K562 (cell line): ENCODE results near the gene TMEM53. TPM values are rescaled to one million over a fixed set of nuclear protein-coding genes. Genes with fewer than 3 reads are reported as not detected.
A peak's percentile ranks its signal among the peaks of the same experiment; 100 is the strongest.

ENCODE experiments used
- BCOR ChIP-seq: fragments of 450-650 bp; IDR thresholded peaks from 2 replicates; pipeline ENCODE4 v1.6.1; 2016
- CXXC5 ChIP-seq: fragments of 250-450 bp; sonication (Bioruptor Pico); IDR thresholded peaks from 2 replicates; pipeline ENCODE4 v1.8.0; 2022; ENCODE audit warnings: inconsistent platforms, mild to moderate bottlenecking, moderate library complexity
- ERF ChIP-seq: fragments of 450-650 bp; formaldehyde crosslinking; IDR thresholded peaks from 2 replicates; pipeline ENCODE4 v1.4.0; 2020; ENCODE audit warnings: mild to moderate bottlenecking, mixed read lengths
- FOXP1 ChIP-seq: sonication (generic); formaldehyde crosslinking; IDR thresholded peaks from 2 replicates; pipeline ENCODE4 v1.8.0; 2022; ENCODE audit warnings: mild to moderate bottlenecking, missing genetic modification reagents
- GATAD2A ChIP-seq: fragments of 450-650 bp; IDR thresholded peaks from 2 replicates; pipeline ENCODE4 v1.6.1; 2017
- MTA2 ChIP-seq: fragments of 450-650 bp; IDR thresholded peaks from 2 replicates; pipeline ENCODE4 v1.6.1; 2016; ENCODE audit warnings: low read depth
- MTA3 ChIP-seq: fragments of 450-650 bp; formaldehyde crosslinking; IDR thresholded peaks from 2 replicates; pipeline ENCODE4 v1.6.1; 2017; ENCODE audit warnings: mild to moderate bottlenecking, borderline replicate concordance
- MYBL2 ChIP-seq, 2 experiments: fragments of 450-650 bp in 1 of 2; sonication (generic) in 1 of 2; formaldehyde crosslinking in 1 of 2; IDR thresholded peaks; 2 replicates each; pipeline versions ENCODE4 v1.6.1 to v1.8.1; 2017 to 2022; ENCODE audit warnings: borderline replicate concordance in 1 of 2, inconsistent platforms in 1 of 2, low read depth in 1 of 2, mild to moderate bottlenecking in 1 of 2, missing genetic modification reagents in 1 of 2, moderate library complexity in 1 of 2
- NCOA1 ChIP-seq: fragments of 450-650 bp; IDR thresholded peaks from 2 replicates; pipeline ENCODE4 v1.6.1; 2016; ENCODE audit warnings: low read depth
- POLR3G ChIP-seq: IDR thresholded peaks from 2 replicates; pipeline ENCODE4 v1.6.1; 2011; ENCODE audit not compliant: insufficient read length, insufficient replicate concordance; ENCODE audit errors: extremely low read depth
- RUNX1 ChIP-seq: sonication (generic); IDR thresholded peaks from 2 replicates; pipeline ENCODE4 v1.6.1; 2016; ENCODE audit warnings: antibody characterized with exemption, low read depth
- SMARCC2 ChIP-seq: fragments of 450-650 bp; IDR thresholded peaks from 2 replicates; pipeline ENCODE4 v1.6.1; 2017; ENCODE audit warnings: antibody characterized with exemption, moderate library complexity, mild to moderate bottlenecking, low read depth
- SMARCE1 ChIP-seq: fragments of 450-650 bp; IDR thresholded peaks from 2 replicates; pipeline ENCODE4 v1.7.1; 2016; ENCODE audit warnings: mild to moderate bottlenecking
- TEAD1 ChIP-seq, 2 experiments: fragments of 450-650 bp in 1 of 2; sonication (generic) in 1 of 2; formaldehyde crosslinking; IDR thresholded peaks; 2 replicates each; pipeline versions ENCODE4 v1.4.0 to v1.8.0; 2020 to 2022; ENCODE audit warnings: mild to moderate bottlenecking in 2 of 2, missing genetic modification reagents in 1 of 2
- ZEB2 ChIP-seq: fragments of 450-650 bp; IDR thresholded peaks from 2 replicates; pipeline ENCODE4 v1.6.1; 2016
- ZNF133 ChIP-seq: fragments of 250-450 bp; sonication (Bioruptor Pico); IDR thresholded peaks from 2 replicates; pipeline ENCODE4 v1.4.0; 2020; ENCODE audit warnings: mild to moderate bottlenecking
- ZNF830 ChIP-seq: fragments of 250-450 bp; sonication (Bioruptor Pico); IDR thresholded peaks from 2 replicates; pipeline ENCODE4 v1.5.0; 2021; ENCODE audit warnings: mild to moderate bottlenecking
- polyA plus RNA-seq, 8 experiments: library from polyadenylated mRNA; depleted of rRNA in 4 of 8; stranded (reverse) in 5 of 8; unstranded in 3 of 8; fragments of >200 nt; fragmentation: Nextera tagmentation in 2 of 8; fragmentation: Illumina TruSeq in 1 of 8; extraction: Ambion mirVana in 2 of 8; extraction: Trizol in 1 of 8; gene quantifications; 2 replicates each; pipeline versions ENCODE4 v1.2.1 to v1.2.3, GENCODE V29; 2011 to 2014; ENCODE audit warnings: inconsistent platforms in 1 of 8, missing spikeins in 1 of 8
- total RNA-seq, 7 experiments: library from RNA; depleted of rRNA in 6 of 7; stranded (reverse); fragments of >200 nt in 6 of 7; fragmentation: Illumina TruSeq in 2 of 7; extraction: Trizol in 2 of 7; gene quantifications; 2 replicates each; pipeline versions ENCODE4 v1.2.1 to v1.2.3, GENCODE V29; 2011 to 2021; ENCODE audit warnings: low replicate concordance in 1 of 7
- TF ChIP-seq, protein P1 (sequence below), 2 experiments: fragments of 450-650 bp; IDR thresholded peaks; 2 replicates each; pipeline ENCODE4 v1.6.1; 2016
- TF ChIP-seq, protein P2 (sequence below): sonication (generic); IDR thresholded peaks from 2 replicates; pipeline ENCODE4 v1.6.1; 2016
- TF ChIP-seq, protein P3 (sequence below): sonication (generic); formaldehyde crosslinking; IDR thresholded peaks from 2 replicates; pipeline ENCODE4 v1.8.0; 2022; ENCODE audit warnings: mild to moderate bottlenecking, missing genetic modification reagents
- TF ChIP-seq, protein P4 (sequence below), 2 experiments: fragments of 250-450 bp in 1 of 2; fragments of 450-650 bp in 1 of 2; sonication (Bioruptor Pico) in 1 of 2; IDR thresholded peaks; 2 replicates each; pipeline versions ENCODE4 v1.6.1 to v1.8.0; 2016 to 2021; ENCODE audit warnings: mild to moderate bottlenecking in 2 of 2, moderate library complexity in 2 of 2, missing compliant biosample characterization in 1 of 2, missing genetic modification characterization in 1 of 2

Gene TMEM53
- total and polyA plus RNA-seq, 9 of the 15 experiments (the other 6 are each of a cell fraction or from before 2014, with no cell fraction given): 0.23 to 3.7 (median 2.0) TPM

DNA sequence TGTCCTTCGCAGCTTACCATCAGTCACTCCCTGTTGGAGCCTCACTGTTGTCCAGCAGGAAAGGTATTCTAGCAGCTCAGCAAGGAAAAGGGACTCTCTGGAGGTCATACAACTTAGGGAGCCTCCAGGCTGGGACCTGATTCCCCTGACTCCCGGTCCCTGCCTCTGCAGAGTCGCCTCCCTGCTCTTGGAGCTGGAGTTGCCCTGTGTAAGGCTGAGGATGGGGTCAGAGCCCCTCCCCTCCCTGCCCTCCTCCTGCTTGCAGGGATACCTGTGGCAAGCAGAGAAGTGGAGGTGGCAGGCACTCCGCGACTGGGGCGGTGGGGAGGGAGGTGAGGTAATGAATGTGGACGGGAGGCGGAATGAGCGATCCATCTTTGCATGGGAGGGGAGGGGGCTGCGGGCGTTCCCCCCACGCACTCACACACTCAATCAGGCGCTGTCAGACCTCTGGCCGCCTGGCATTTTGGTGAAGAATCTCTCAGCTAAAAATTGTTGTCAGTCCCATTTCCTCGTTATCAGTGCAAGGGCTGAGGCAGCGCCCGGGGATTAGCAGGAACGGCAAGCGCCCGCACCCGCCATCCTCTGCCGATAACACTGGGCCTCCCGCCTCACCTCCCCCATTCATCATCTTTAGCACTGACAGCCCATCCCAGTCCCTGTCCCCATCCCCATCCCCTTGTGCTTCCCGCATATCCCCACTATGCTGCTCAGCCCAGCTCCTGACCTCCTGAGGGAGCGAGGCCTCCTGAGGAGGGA, 64.3 kb downstream of the TMEM53 start (continued):
- TF ChIP-seq MYBL2 (IDR thresholded peaks at IDR 0.05; ENCODE audit: low read depth): no peak
- TF ChIP-seq MYBL2 (CRISPR knock-in tag; IDR thresholded peaks at IDR 0.05; ENCODE audit: borderline replicate concordance): no peak
- TF ChIP-seq CXXC5 (CRISPR knock-in tag): peak; percentile 98
- TF ChIP-seq SMARCC2: 0 out of 2 replicates have a peak, but pooled peaks have one; percentile 37
- TF ChIP-seq FOXP1: peak; percentile 26; the same call in 1 of the 2 replicates
- peak; percentile 72 for TF ChIP-seq BCOR
- peak in 1 of 2 experiments; percentile 81; a peak in 1 of 4 replicates for TF ChIP-seq TEAD1 (CRISPR knock-in tag; IDR thresholded peaks at IDR 0.05)
- no peak for TF ChIP-seq GATAD2A
- TF ChIP-seq ZEB2: peak; percentile 79
- 0 out of 2 replicates have a peak, but pooled peaks have one; percentile 25 for TF ChIP-seq MTA3
- peak; percentile 78; the same call in 1 of the 2 replicates for TF ChIP-seq SMARCE1
- TF ChIP-seq, protein P1, sequence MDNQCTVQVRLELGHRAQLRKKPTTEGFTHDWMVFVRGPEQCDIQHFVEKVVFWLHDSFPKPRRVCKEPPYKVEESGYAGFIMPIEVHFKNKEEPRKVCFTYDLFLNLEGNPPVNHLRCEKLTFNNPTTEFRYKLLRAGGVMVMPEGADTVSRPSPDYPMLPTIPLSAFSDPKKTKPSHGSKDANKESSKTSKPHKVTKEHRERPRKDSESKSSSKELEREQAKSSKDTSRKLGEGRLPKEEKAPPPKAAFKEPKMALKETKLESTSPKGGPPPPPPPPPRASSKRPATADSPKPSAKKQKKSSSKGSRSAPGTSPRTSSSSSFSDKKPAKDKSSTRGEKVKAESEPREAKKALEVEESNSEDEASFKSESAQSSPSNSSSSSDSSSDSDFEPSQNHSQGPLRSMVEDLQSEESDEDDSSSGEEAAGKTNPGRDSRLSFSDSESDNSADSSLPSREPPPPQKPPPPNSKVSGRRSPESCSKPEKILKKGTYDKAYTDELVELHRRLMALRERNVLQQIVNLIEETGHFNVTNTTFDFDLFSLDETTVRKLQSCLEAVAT (IDR thresholded peaks at IDR 0.05): 0 out of 4 replicates have a peak, but pooled peaks have one; percentile 16
- no peak for TF ChIP-seq MTA2
- TF ChIP-seq, protein P2, sequence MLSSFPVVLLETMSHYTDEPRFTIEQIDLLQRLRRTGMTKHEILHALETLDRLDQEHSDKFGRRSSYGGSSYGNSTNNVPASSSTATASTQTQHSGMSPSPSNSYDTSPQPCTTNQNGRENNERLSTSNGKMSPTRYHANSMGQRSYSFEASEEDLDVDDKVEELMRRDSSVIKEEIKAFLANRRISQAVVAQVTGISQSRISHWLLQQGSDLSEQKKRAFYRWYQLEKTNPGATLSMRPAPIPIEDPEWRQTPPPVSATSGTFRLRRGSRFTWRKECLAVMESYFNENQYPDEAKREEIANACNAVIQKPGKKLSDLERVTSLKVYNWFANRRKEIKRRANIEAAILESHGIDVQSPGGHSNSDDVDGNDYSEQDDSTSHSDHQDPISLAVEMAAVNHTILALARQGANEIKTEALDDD: 0 out of 2 replicates have a peak, but pooled peaks have one; percentile 25
- TF ChIP-seq ERF (CRISPR knock-in tag): no peak
- TF ChIP-seq, protein P3, sequence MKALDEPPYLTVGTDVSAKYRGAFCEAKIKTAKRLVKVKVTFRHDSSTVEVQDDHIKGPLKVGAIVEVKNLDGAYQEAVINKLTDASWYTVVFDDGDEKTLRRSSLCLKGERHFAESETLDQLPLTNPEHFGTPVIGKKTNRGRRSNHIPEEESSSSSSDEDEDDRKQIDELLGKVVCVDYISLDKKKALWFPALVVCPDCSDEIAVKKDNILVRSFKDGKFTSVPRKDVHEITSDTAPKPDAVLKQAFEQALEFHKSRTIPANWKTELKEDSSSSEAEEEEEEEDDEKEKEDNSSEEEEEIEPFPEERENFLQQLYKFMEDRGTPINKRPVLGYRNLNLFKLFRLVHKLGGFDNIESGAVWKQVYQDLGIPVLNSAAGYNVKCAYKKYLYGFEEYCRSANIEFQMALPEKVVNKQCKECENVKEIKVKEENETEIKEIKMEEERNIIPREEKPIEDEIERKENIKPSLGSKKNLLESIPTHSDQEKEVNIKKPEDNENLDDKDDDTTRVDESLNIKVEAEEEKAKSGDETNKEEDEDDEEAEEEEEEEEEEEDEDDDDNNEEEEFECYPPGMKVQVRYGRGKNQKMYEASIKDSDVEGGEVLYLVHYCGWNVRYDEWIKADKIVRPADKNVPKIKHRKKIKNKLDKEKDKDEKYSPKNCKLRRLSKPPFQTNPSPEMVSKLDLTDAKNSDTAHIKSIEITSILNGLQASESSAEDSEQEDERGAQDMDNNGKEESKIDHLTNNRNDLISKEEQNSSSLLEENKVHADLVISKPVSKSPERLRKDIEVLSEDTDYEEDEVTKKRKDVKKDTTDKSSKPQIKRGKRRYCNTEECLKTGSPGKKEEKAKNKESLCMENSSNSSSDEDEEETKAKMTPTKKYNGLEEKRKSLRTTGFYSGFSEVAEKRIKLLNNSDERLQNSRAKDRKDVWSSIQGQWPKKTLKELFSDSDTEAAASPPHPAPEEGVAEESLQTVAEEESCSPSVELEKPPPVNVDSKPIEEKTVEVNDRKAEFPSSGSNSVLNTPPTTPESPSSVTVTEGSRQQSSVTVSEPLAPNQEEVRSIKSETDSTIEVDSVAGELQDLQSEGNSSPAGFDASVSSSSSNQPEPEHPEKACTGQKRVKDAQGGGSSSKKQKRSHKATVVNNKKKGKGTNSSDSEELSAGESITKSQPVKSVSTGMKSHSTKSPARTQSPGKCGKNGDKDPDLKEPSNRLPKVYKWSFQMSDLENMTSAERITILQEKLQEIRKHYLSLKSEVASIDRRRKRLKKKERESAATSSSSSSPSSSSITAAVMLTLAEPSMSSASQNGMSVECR: peak; percentile 38; the same call in 1 of the 2 replicates
- TF ChIP-seq POLR3G: no peak
- TF ChIP-seq NCOA1: peak; percentile 61; the same call in 1 of the 2 replicates
- TF ChIP-seq ZNF830: no peak
- TF ChIP-seq RUNX1: no peak
- TF ChIP-seq, protein P4, sequence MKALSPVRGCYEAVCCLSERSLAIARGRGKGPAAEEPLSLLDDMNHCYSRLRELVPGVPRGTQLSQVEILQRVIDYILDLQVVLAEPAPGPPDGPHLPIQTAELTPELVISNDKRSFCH (CRISPR knock-in tag; IDR thresholded peaks at IDR 0.05): no peak
- TF ChIP-seq, protein P4 (tag; IDR thresholded peaks at IDR 0.05): peak; percentile 71
- no peak for TF ChIP-seq ZNF133 (CRISPR knock-in tag)
